ENCODE measurements around the gene UACA. TPM values are rescaled to one million over a fixed set of nuclear protein-coding genes. Genes with fewer than 3 reads are reported as not detected.

UACA gene
- total RNA-seq, 2 donors from 2014 or later: 16.3 to 35.2 TPM

DNA sequence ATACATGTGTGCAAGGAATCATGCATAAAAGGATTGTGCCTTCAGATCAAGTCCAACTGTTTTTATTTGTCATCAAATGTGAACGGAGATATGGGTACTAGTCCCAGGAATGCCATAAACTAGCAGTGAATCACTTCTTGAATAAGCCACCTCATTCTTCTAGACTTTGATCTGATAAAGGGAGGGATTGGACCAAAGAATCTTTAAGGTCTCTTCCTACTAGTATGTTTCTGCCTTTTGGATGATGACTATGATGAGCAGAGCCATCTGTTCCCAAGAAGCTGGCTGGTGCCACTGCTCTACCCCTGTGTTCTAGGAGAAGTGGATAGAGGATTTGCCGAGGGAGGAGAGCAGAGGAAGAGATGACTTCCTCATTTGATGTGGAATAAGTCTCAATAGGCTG lies 28.8 kb upstream of the UACA start:
- no peaks in the 10 kb centered on the region for H3K36me3 ChIP-seq

GRCh38 chr15:70791259-70791658 lies 27.9 kb upstream of the UACA start:
- WGBS: 85% methylated on average over 5 of the region's 5 CpGs
- no peaks in the 10 kb centered on the region for H3K27me3 ChIP-seq (replicated peaks; ENCODE audit: insufficient read depth)
- no peak overlapping the region for H3K27ac ChIP-seq
- DNase-seq (ENCODE audit: low spot score): no peak
- H3K4me1 ChIP-seq (replicated peaks): no peaks in the 10 kb centered on the region
- no peak overlapping the region for H3K4me3 ChIP-seq
- H3K9me3 ChIP-seq: no peaks in the 10 kb centered on the region
- no peaks in the 10 kb centered on the region for H3K36me3 ChIP-seq
- intact Hi-C loops (cut with DNase I): no loop called here
- no peak for TF ChIP-seq POLR2AphosphoS5 (IDR thresholded peaks at IDR 0.05)
- no peak for TF ChIP-seq POLR2A (IDR thresholded peaks at IDR 0.05)
- TF ChIP-seq, protein P1, sequence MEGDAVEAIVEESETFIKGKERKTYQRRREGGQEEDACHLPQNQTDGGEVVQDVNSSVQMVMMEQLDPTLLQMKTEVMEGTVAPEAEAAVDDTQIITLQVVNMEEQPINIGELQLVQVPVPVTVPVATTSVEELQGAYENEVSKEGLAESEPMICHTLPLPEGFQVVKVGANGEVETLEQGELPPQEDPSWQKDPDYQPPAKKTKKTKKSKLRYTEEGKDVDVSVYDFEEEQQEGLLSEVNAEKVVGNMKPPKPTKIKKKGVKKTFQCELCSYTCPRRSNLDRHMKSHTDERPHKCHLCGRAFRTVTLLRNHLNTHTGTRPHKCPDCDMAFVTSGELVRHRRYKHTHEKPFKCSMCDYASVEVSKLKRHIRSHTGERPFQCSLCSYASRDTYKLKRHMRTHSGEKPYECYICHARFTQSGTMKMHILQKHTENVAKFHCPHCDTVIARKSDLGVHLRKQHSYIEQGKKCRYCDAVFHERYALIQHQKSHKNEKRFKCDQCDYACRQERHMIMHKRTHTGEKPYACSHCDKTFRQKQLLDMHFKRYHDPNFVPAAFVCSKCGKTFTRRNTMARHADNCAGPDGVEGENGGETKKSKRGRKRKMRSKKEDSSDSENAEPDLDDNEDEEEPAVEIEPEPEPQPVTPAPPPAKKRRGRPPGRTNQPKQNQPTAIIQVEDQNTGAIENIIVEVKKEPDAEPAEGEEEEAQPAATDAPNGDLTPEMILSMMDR (IDR thresholded peaks at IDR 0.05): no peak

More for the DNA sequence above, 28.8 kb upstream of the UACA start:
- Histone ChIP-seq H3K27me3 (replicated peaks; ENCODE audit: insufficient read depth) (no peaks in the 10 kb centered on the region), H3K9me3 (no peaks in the 10 kb centered on the region), H3K4me1 (replicated peaks) (no peaks in the 10 kb centered on the region), H3K27ac (no peak overlapping the region), H3K4me3 (no peak overlapping the region)
- no peak for DNase-seq (ENCODE audit: low spot score)
- intact Hi-C loops (cut with DNase I): no loop called here
- TF ChIP-seq, protein P1 (IDR thresholded peaks at IDR 0.05): no peak
- no peak for TF ChIP-seq POLR2AphosphoS5 (IDR thresholded peaks at IDR 0.05)
- no peak for TF ChIP-seq POLR2A (IDR thresholded peaks at IDR 0.05)
- WGBS: 50% methylated on average over 2 of the region's 2 CpGs

- no peaks in the 10 kb centered on the region for H3K9me3 ChIP-seq
- no peak overlapping the region for H3K4me3 ChIP-seq
- WGBS: 72% methylated on average over 4 of the region's 4 CpGs
- TF ChIP-seq, protein P1 (IDR thresholded peaks at IDR 0.05): no peak
- no peak for TF ChIP-seq POLR2A (IDR thresholded peaks at IDR 0.05)
- TF ChIP-seq POLR2AphosphoS5 (IDR thresholded peaks at IDR 0.05): no peak
- H3K4me1 ChIP-seq (replicated peaks): no peaks in the 10 kb centered on the region
- H3K27ac ChIP-seq: no peak overlapping the region
- H3K36me3 ChIP-seq: no peaks in the 10 kb centered on the region
- DNase-seq (ENCODE audit: low spot score): no peak
- intact Hi-C loops (cut with DNase I): no loop called here
- H3K27me3 ChIP-seq (replicated peaks; ENCODE audit: insufficient read depth): no peaks in the 10 kb centered on the region
These were observed 25.9 kb upstream of the UACA start for GRCh38 chr15:70789213-70789612.

DNA sequence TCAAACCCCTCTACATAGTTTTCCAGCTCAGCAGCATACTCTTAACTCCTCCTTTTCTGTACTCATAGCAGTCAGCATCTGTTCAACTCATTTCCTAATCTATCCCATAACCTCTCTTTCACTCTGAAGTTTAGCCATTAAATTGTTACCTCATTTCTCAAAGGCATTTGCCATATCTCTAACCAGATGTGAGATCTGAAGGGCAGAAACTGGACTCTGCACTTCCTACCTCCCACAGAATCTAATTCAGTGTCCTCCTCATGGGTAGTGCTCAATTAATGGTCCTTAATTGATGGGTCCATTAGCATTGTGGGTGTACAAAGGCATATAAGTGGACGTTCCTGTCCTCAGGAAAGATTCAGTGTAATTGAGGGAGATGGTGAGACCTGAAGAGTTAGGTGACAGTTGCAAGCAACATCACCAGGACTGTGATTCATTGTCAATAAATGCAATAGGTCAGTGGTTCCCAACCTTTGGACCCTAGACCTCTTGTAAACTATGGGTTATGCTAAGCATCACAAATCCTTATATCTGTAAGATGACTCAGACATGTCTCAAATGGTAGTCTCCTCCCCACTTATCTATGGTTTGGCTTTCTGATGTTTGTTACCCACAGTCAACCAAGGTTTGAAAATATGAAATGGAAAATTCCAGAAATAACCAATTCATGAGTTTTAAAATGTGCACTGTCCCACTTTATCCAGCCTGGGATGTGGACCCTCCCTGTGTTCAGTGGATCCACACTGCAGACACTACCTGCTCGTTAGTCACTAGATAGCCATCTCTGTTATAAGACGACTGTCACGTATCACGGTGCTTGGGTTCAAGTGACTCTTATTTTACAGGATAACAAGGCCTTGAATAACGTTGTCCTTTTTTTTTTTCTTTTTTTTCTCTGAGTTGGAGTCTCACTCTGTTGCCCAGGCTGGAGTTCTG lies 25.0 kb upstream of the UACA start:
- WGBS: 79% methylated on average over 6 of the region's 6 CpGs
- TF ChIP-seq POLR2AphosphoS5 (IDR thresholded peaks at IDR 0.05): no peak
- TF ChIP-seq, protein P1 (IDR thresholded peaks at IDR 0.05): no peak
- TF ChIP-seq POLR2A (IDR thresholded peaks at IDR 0.05): no peak

DNA sequence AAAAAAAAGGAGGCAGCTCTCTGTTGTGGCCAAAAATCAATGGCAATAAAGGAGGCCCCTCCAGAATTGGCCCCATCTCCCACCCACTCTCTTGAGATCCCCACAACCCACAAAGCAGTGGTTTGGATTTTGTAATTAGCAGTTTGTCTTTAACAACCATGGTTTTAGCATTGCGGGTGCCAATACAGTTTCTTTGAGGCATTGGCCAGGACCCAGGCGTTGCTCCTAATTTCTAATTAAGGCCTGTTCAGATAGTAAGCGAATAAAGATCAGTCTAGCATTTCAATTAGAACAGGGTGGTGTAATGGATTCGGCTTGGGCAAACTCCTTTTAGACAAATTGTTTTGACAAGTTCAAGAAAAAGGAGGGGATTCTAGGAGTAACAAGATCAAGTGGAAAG lies 23.6 kb upstream of the UACA start:
- DNase-seq (ENCODE audit: low spot score): no peak
- H3K27ac ChIP-seq: no peak overlapping the region
- no peak overlapping the region for H3K4me3 ChIP-seq
- WGBS: 95% methylated on average over 4 of the region's 4 CpGs
- no peaks in the 10 kb centered on the region for H3K27me3 ChIP-seq (replicated peaks; ENCODE audit: insufficient read depth)
- no peaks in the 10 kb centered on the region for H3K4me1 ChIP-seq (replicated peaks)
- TF ChIP-seq, protein P1 (IDR thresholded peaks at IDR 0.05): no peak
- TF ChIP-seq POLR2A (IDR thresholded peaks at IDR 0.05) (no peak), POLR2AphosphoS5 (IDR thresholded peaks at IDR 0.05) (no peak)
- H3K36me3 ChIP-seq: no peaks in the 10 kb centered on the region
- intact Hi-C loops (cut with DNase I): no loop called here
- H3K9me3 ChIP-seq: no peaks in the 10 kb centered on the region

More for the DNA sequence above, 25.0 kb upstream of the UACA start:
- Histone ChIP-seq H3K9me3 (no peaks in the 10 kb centered on the region), H3K27me3 (replicated peaks; ENCODE audit: insufficient read depth) (no peaks in the 10 kb centered on the region), H3K27ac (no peak overlapping the region), H3K4me1 (replicated peaks) (no peaks in the 10 kb centered on the region), H3K4me3 (no peak overlapping the region), H3K36me3 (no peaks in the 10 kb centered on the region)
- intact Hi-C loops (cut with DNase I): no loop called here
- no peak for DNase-seq (ENCODE audit: low spot score)
